HEK293T (cell line): Measurements from ENCODE around the gene C9orf152.
"Not testable (repeated sequence)": the region's sequence is repeated elsewhere in the genome, so short reads cannot be mapped to it uniquely, and the experiment has no call there.

ENCODE experiments used
- CTCF ChIA-PET: fragments of 350-600 bp; formaldehyde crosslinking; extraction: SDS; loops from one replicate; lab custom pipeline; 2021; ENCODE audit warnings: antibody characterized with exemption, inconsistent platforms; lab: Yijun Ruan, JAX
- POLR2A ChIA-PET: fragments of 350-600 bp; formaldehyde crosslinking; extraction: SDS; loops from one replicate; lab custom pipeline; 2020; ENCODE audit warnings: antibody characterized with exemption, inconsistent platforms; lab: Yijun Ruan, JAX
- DNase-seq: peaks from one replicate; pipeline ENCODE4 v3.0.0; 2012; ENCODE audit warnings: mixed read lengths; ENCODE audit errors: extremely low spot score
- ARNT ChIP-seq: fragments of 450-650 bp; IDR thresholded peaks from 2 replicates; pipeline ENCODE4 v1.6.1; 2017; ENCODE audit warnings: mild to moderate bottlenecking
- BHLHE40 ChIP-seq: fragments of 450-650 bp; IDR thresholded peaks from 2 replicates; pipeline ENCODE4 v1.6.1; 2016; ENCODE audit warnings: mild to moderate bottlenecking, moderate library complexity, borderline replicate concordance
- CTBP1 ChIP-seq: fragments of 450-650 bp; IDR thresholded peaks from 2 replicates; pipeline ENCODE4 v1.6.1; 2016; ENCODE audit warnings: borderline replicate concordance
- ELF4 ChIP-seq: fragments of 450-650 bp; IDR thresholded peaks from 2 replicates; pipeline ENCODE4 v1.6.1; 2017; ENCODE audit warnings: antibody characterized with exemption
- FOXA1 ChIP-seq: fragments of 450-650 bp; IDR thresholded peaks from 2 replicates; pipeline ENCODE4 v1.6.1; 2016; ENCODE audit warnings: mild to moderate bottlenecking
- FOXK2 ChIP-seq: fragments of 450-650 bp; IDR thresholded peaks from 2 replicates; pipeline ENCODE4 v1.6.1; 2016; ENCODE audit warnings: mild to moderate bottlenecking
- FOXM1 ChIP-seq: fragments of 450-650 bp; IDR thresholded peaks from 2 replicates; pipeline ENCODE4 v1.6.1; 2017; ENCODE audit warnings: mild to moderate bottlenecking, borderline replicate concordance
- HDGF ChIP-seq: fragments of 450-650 bp; IDR thresholded peaks from 2 replicates; pipeline ENCODE4 v1.6.1; 2017; ENCODE audit warnings: antibody characterized with exemption, borderline replicate concordance
- L3MBTL2 ChIP-seq: fragments of 450-650 bp; conservative IDR thresholded peaks from 2 replicates; pipeline ENCODE4 v1.6.1; 2016; ENCODE audit warnings: mild to moderate bottlenecking
- LEF1 ChIP-seq: fragments of 450-650 bp; IDR thresholded peaks from 2 replicates; pipeline ENCODE4 v1.6.1; 2017; ENCODE audit warnings: mild to moderate bottlenecking, borderline replicate concordance
- NFRKB ChIP-seq: fragments of 450-650 bp; IDR thresholded peaks from 2 replicates; pipeline ENCODE4 v1.6.1; 2016; ENCODE audit warnings: mild to moderate bottlenecking, moderate library complexity
- SP1 ChIP-seq: fragments of 450-650 bp; IDR thresholded peaks from 2 replicates; pipeline ENCODE4 v1.6.1; 2017
- SUZ12 ChIP-seq: fragments of 450-650 bp; IDR thresholded peaks from 2 replicates; pipeline ENCODE4 v1.6.1; 2016; ENCODE audit warnings: mild to moderate bottlenecking
- TARDBP ChIP-seq: fragments of 450-650 bp; IDR thresholded peaks from 2 replicates; pipeline ENCODE4 v1.6.1; 2016
- ZNF384 ChIP-seq: fragments of 450-650 bp; IDR thresholded peaks from 2 replicates; pipeline ENCODE4 v1.6.1; 2016
- TF ChIP-seq, protein P1 (sequence below): fragments of 450-650 bp; IDR thresholded peaks from 2 replicates; pipeline ENCODE4 v1.6.1; 2016

Gene C9orf152

DNA sequence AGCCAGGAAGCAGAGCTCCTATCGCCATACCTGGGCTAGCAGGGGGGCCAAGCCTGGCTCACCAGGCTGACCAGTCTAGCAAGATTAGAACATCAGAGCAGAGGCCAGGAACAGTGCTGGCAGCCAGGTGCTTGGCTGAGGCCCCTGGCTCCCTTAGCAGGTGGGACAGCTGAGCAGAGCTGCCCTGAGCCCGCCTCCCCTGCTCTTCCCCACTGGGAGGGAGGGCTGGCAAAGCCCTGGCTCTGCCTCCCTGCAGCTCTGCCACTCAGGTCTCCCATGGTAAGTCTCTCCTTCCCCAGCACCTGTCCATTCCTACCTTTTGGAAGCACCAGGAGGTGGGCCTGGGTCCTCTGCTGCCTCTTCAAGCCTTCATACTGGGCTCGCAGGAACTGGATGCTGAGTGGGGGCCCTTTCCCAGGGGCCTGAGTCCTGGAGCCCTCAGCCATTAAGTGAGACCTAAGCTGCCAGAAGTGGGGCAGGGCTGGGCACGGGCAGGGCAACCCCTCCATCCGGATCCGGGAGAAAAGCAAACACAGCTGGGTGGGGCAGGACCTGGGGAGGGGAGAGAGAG is 803 bp downstream of the C9orf152 start:
- DNase-seq = no peak
- TF ChIP-seq FOXK2 = no peak
- CTCF ChIA-PET = interaction anchor here (1.4 kb wide), 1 partner anchor 10 kb away, joined by 3 read pairs; no protein-coding TSS in a partner anchor
- POLR2A ChIA-PET = no interaction called here

DNA sequence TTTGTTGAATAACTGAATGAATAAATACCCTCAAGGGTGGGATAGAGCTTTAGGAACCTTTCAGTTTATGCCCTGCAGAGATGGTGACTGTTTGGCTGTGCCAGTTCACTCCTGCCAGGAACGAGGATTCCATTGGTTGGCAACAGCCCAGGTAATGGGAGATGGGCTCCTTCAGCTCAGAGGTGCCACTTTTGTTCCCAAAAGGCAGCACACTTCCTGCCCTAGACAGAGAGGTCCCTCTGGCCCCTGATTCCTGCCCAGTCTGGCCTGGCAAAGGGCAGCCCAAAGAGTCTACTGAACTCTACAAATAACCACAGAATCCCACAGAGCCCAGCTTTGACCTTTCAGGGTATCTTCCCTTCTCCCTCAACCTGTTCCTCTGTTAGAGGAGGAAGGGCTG is 1.6 kb downstream of the C9orf152 start:
- CTCF ChIA-PET = interaction anchor here (1.4 kb wide), 1 partner anchor 11 kb away, joined by 3 read pairs; no protein-coding TSS in a partner anchor
- TF ChIP-seq FOXM1 = no peak
- no peak for TF ChIP-seq FOXA1
- no peak for TF ChIP-seq LEF1
- no peak for TF ChIP-seq FOXK2
- no peak for TF ChIP-seq ZNF384
- no peak for TF ChIP-seq BHLHE40
- no peak for TF ChIP-seq L3MBTL2
- TF ChIP-seq, protein P1, sequence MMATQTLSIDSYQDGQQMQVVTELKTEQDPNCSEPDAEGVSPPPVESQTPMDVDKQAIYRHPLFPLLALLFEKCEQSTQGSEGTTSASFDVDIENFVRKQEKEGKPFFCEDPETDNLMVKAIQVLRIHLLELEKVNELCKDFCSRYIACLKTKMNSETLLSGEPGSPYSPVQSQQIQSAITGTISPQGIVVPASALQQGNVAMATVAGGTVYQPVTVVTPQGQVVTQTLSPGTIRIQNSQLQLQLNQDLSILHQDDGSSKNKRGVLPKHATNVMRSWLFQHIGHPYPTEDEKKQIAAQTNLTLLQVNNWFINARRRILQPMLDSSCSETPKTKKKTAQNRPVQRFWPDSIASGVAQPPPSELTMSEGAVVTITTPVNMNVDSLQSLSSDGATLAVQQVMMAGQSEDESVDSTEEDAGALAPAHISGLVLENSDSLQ = no peak
- no peak for TF ChIP-seq SP1
- TF ChIP-seq NFRKB = no peak
- TF ChIP-seq CTBP1 = no peak
- TF ChIP-seq ELF4 = no peak
- no peak for TF ChIP-seq SUZ12
- no peak for TF ChIP-seq ARNT
- TF ChIP-seq TARDBP = no peak
- POLR2A ChIA-PET = no interaction called here
- DNase-seq = no peak

DNA sequence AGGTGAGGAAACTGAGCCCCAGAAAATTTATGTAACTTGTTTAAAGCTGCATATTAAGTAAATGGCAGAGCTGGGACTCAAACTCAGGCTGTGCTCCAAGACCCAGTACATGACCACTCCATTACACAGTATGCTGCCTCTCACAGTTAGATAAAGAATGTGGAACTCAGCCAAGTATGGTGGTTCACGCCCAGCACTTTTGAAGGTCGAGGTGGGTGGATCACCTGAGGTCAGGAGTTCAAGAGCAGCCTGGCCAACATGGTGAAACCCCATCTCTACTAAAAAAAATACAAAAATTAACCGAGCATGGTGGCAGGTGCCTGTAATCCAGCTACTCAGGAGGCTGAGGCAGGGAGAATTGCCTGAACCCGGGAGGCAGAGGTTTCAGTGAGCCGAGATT is 2.3 kb downstream of the C9orf152 start:
- DNase-seq, CTCF ChIA-PET, POLR2A ChIA-PET: not testable (repeated sequence)

DNA sequence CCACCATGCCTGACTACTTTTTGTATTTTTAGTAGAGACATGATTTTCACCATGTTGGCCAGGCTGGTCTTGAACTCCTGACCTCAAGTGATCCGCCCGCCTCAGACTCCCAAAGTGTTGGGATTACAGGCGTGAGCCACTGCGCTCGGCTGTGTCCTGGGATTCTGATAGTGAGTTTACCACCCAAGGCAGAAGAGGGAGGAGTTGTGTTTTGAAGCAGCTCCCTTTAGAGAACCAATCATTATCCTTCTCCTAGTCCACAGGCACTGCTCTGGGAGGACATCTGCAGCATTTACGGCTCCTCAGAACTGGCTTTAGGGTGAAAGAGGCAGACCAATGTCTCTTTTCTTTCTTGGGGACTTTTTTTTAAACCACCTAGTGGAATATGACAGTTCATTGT is 5.7 kb downstream of the C9orf152 start:
- POLR2A ChIA-PET = no interaction called here
- DNase-seq = no peak
- TF ChIP-seq LEF1 (no peak), FOXK2 (no peak), FOXA1 (no peak), SP1 (no peak), NFRKB (no peak), SUZ12 (no peak), TARDBP (no peak), ARNT (no peak), L3MBTL2 (no peak), ELF4 (no peak), ZNF384 (no peak), HDGF (no peak), CTBP1 (no peak), FOXM1 (no peak), BHLHE40 (no peak)
- TF ChIP-seq, protein P1 = no peak
- CTCF ChIA-PET = no interaction called here

DNA sequence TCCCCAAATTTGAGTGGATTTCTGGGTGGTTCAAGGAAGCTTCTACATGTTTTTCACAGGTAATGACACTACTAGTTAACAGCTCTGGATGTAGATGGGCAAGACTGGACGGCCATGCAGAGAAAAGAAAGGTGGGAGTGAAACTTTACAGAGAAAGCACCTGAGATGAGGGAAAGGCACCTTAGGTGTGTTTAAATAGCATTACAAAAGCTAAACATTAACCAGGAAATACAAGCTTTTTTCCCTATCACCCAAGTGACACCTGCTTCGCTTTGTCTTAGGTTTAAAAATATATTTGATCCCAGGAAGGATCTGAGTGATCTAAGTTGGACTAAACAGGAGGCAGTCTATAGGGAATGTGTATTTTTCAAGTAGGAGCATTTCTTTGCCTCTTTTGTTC is 8.3 kb downstream of the C9orf152 start:
- DNase-seq = no peak
- ChIA-PET CTCF (no interaction called here), POLR2A (no interaction called here)
- TF ChIP-seq HDGF = no peak
- no peak for TF ChIP-seq ZNF384
- TF ChIP-seq SUZ12 = no peak
- no peak for TF ChIP-seq BHLHE40
- TF ChIP-seq CTBP1 = no peak
- no peak for TF ChIP-seq L3MBTL2
- TF ChIP-seq LEF1 = no peak
- TF ChIP-seq FOXA1 = no peak
- TF ChIP-seq, protein P1 = no peak
- no peak for TF ChIP-seq TARDBP
- no peak for TF ChIP-seq ARNT
- TF ChIP-seq ELF4 = no peak
- no peak for TF ChIP-seq NFRKB
- no peak for TF ChIP-seq FOXM1
- TF ChIP-seq SP1 = no peak
- no peak for TF ChIP-seq FOXK2

DNA sequence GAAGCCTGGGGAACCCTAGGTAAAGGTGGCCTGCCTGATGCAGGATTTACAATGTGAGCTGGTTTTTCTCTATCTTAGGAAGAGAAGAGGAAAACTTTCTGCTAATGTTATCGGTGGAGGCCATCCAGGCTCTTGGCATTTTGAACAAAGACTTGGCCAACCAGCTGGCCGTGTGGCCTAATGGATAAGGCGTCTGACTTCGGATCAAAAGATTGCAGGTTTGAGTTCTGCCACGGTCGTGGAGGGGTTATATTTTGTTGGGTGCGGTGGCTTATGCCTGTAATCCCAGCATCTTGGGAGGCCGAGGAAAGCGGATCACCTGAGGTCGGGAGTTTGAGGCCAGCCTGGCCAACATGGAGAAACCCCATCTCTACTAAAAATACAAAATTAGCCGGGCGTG is 9.6 kb downstream of the C9orf152 start:
- no peak for DNase-seq
- TF ChIP-seq L3MBTL2 (no peak), FOXA1 (no peak), SUZ12 (no peak), CTBP1 (no peak)
- TF ChIP-seq, protein P1 = no peak
- CTCF ChIA-PET = interaction anchor here (0.6 kb wide), 1 partner anchor 13 kb away, joined by 3 read pairs; no protein-coding TSS in a partner anchor
- POLR2A ChIA-PET = interaction anchor here (1.2 kb wide), 1 partner anchor 58 kb away, joined by 4 read pairs; the partner anchor contains the start of gene TXN
